GM18870 (cell line): ENCODE results near the gene OR2M7.
"Not testable (repeated sequence)": the region's sequence is repeated elsewhere in the genome, so short reads cannot be mapped to it uniquely, and the experiment has no call there.

Experiments used
- ATAC-seq: cut with Tn5 transposase; IDR thresholded peaks from one replicate; pipeline ENCODE4 v1.9.1; 2021; ENCODE audit warnings: moderate library complexity; ENCODE audit not compliant: unreplicated experiment

Gene OR2M7

GRCh38 chr1:248324468-248324867 lies at the start of gene OR2M7:
TSS of gene OR2M7 (minus strand) at chr1:248324568. CDS start at chr1:248324568, 0 bp downstream.
- no peak for ATAC-seq

GRCh38 chr1:248373761-248374160 lies 49.4 kb upstream of the OR2M7 start:
- no peak for ATAC-seq

GRCh38 chr1:248372394-248372793 lies 48.0 kb upstream of the OR2M7 start:
- no peak for ATAC-seq

GRCh38 chr1:248366609-248367008 lies 42.2 kb upstream of the OR2M7 start:
- no peak for ATAC-seq

- no peak for ATAC-seq
Observed at GRCh38 chr1:248361121-248361715, 36.9 kb upstream of the OR2M7 start, which contains the start of gene OR2T4. TSS of gene OR2T4 (plus strand) at chr1:248361665. CDS start at chr1:248361665, 0 bp downstream.

GRCh38 chr1:248359415-248359814 lies 35.0 kb upstream of the OR2M7 start:
- ATAC-seq: no peak

GRCh38 chr1:248348475-248348874 lies 24.1 kb upstream of the OR2M7 start, which contains the start of gene OR14C36:
TSS of gene OR14C36 (plus strand) at chr1:248348775. CDS start at chr1:248348775, 0 bp downstream.
- ATAC-seq: no peak

GRCh38 chr1:248343451-248343850 lies 19.1 kb upstream of the OR2M7 start:
- ATAC-seq: no peak

GRCh38 chr1:248316796-248317195 lies 7.6 kb downstream of the OR2M7 start:
- no peak for ATAC-seq

GRCh38 chr1:248306740-248307139 lies 17.6 kb downstream of the OR2M7 start:
- ATAC-seq: not testable (repeated sequence)

- ATAC-seq: no peak
Observed at GRCh38 chr1:248306103-248306502, 18.3 kb downstream of the OR2M7 start.

GRCh38 chr1:248305672-248306071 lies 18.7 kb downstream of the OR2M7 start:
- not testable (repeated sequence) for ATAC-seq

GRCh38 chr1:248303324-248303723 lies 21.0 kb downstream of the OR2M7 start, which contains the start of gene OR2T12:
TSS of gene OR2T12 (minus strand) at chr1:248303424. CDS start at chr1:248295578, 7,846 bp downstream.
- no peak for ATAC-seq

GRCh38 chr1:248288391-248288790 lies 36.0 kb downstream of the OR2M7 start:
- no peak for ATAC-seq

GRCh38 chr1:248277876-248278275 lies 46.5 kb downstream of the OR2M7 start, which contains the start of gene OR2T33:
TSS of gene OR2T33 (minus strand) at chr1:248277976. CDS start at chr1:248273814, 4,162 bp downstream.
- no peak for ATAC-seq
